Activated naive CD4-positive, alpha-beta T cell (primary cell): ENCODE data around the gene IFRD2.

Experiments used
- DNase-seq, 4 experiments: peaks; one replicate each; lab custom pipeline; 2025; lab: John Stamatoyannopoulos, UW

Gene IFRD2

GRCh38 chr3:50292159-50293078, at the start of gene IFRD2:
Gene IFRD2, minus strand, starts transcription at chr3:50292429. Its CDS starts 155 bp downstream, at chr3:50292274.
- peak; percentile 83 to 93 (median 90) for DNase-seq

- DNase-seq: no peak
Measured at GRCh38 chr3:50341537-50341936, 49.3 kb upstream of the IFRD2 start.

GRCh38 chr3:50340448-50341329, 48.5 kb upstream of the IFRD2 start, which contains the start of gene RASSF1:
Gene RASSF1, minus strand, starts transcription at chr3:50340836. Its CDS starts 31 bp downstream, at chr3:50340805.
- peak in 2 of 4 experiments; percentile 31 to 33 for DNase-seq

DNA sequence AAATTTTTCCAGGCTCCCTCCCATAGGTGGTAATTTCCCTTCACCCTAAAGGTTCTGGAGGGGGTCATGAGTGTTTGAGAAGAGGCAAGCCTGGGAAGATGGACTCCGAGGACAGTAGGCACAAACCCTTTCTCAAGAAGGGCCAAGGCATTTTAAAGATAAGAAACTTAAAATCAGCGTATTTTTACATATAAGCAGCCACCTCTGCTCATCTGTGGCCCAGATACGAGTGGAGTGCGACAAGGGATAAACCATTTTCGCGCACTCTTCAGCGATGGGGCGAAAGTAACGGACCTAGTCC, 47.9 kb upstream of the IFRD2 start:
- no peak for DNase-seq

- DNase-seq: no peak
Measured at GRCh38 chr3:50339485-50340146, 47.4 kb upstream of the IFRD2 start.

GRCh38 chr3:50338965-50339364, 46.7 kb upstream of the IFRD2 start:
- DNase-seq: no peak

GRCh38 chr3:50337175-50337861, 45.1 kb upstream of the IFRD2 start:
- peak; percentile 76 to 88 (median 84) for DNase-seq

DNA sequence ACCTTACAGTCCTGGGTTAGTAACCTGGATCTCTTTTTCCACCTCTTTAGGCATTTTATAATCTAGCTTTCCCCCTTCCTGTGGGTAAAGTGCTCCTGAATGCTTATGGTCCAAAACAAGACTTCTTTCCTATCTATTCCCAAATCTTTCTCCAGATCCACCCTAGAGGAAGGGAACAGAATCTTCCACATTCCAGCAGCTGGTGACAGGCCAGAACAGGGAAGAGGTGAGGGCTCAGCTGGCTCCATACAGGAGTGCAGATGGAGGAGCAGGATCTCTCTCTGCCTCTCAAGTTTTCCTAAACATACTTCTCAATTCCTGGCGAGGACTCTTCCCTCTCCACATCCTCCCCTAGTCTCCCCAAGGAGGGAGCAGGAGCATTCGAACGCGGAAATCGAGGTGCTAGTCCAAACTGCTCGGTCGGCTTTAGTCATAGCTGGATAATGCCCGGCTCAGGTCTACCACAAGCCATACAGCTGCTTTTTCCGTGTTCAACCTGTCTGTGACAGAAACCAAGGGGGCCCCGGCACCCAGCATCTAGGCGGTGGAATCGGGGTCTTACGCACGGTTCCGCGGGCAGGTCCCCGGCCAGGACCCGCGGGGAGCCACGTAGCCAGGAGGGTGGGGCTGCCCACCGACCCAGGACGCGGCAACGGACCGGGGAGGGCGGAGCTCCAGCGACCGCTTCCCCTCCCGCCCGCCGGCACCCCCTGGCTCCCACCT, 44.4 kb upstream of the IFRD2 start:
- no peak for DNase-seq

GRCh38 chr3:50334339-50335075, 42.3 kb upstream of the IFRD2 start:
- no peak for DNase-seq

- no peak for DNase-seq
Measured at GRCh38 chr3:50333744-50334328, 41.6 kb upstream of the IFRD2 start.

DNA sequence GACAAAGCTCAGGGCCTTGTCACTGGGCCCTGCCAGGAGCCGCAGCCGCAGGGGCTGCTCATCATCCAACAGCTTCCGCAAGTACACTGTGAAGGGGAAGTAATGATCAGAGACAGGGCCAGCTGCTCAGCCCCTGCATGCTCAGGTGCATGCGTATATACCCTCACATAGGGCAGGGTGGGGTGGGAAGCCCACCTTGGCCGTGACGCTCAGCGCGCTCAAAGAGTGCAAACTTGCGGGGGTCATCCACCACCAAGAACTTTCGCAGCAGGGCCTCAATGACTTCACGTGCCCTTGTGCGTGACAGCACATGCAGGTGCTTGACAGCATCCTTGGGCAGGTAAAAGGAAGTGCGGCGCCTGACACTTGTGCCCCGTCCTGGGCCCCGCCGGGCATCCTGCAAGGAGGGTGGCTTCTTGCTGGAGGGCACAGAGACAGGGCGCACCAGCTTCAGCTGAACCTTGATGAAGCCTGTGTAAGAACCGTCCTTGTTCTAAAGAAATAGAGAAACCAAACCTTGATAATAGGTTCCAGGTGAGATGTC, 39.2 kb upstream of the IFRD2 start:
- no peak for DNase-seq

- no peak for DNase-seq
Measured at GRCh38 chr3:50330330-50330729, 38.1 kb upstream of the IFRD2 start.

DNA sequence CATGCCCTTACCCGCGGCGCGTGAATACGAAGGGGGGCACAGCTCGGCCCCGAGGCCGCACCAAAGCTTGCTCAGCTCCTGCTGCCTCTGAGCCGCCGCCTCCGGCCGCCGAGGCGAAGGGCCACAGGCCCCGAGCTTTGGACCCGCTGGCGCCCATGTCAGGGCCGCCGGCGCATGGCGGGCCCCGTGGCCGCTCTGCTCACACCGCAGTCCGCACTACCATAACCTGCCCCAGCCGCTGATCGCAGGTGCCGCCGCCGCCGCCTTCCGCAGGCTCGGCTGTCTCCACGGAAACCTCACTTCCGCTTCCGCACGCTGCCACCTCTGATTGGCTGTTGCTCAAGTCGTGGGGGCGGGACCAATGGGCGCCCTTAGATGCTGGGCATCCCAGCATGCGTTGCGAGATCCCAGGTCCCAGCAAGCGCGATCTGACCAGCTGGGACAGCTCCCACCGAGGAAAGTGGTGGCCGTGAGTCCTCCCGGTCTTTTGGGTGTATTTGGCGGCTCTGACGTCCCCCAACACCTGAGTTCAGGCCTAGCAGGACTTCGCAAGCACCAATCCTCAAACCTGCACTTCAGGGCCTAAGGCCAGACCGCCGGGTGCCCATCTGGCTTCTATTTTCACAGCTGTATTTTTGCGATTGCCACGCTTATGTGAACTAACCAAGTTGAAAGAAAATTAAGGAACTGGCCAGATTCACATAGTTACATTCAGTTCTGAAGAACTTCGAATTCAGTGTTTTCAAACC, 35.9 kb upstream of the IFRD2 start, which contains the start of gene TUSC2:
TUSC2 (minus strand) TSS at position 281 of the 749 bp plus-strand sequence; CDS start at position 157, 124 bp downstream.
- DNase-seq: peak; percentile 74 to 92 (median 82)

GRCh38 chr3:50327129-50327528, 34.9 kb upstream of the IFRD2 start:
- DNase-seq: no peak

DNA sequence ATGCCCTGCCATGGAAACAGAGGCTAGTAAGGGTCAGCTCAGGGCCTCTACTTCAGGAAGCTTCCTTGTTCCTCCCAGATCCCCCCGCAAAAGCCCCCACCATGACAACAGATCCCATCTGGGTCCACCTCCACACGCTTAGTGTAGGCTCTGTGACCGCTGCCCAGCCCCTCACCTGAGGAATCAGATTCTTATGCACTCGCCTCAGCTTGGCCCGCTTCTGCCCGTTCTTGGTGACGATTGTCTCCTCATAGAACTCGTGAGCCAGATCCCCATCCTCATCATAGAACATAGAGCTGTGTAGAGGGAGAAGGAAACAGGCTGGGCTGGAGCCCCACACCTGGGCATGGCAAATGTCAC, 33.9 kb upstream of the IFRD2 start:
- DNase-seq: no peak

GRCh38 chr3:50325497-50326181, 33.4 kb upstream of the IFRD2 start:
- no peak for DNase-seq

- no peak for DNase-seq
Measured at GRCh38 chr3:50325113-50325480, 32.9 kb upstream of the IFRD2 start.
